T-helper 2 cell treated with Interferon-gamma antibody and Interleukin-4, amounts not matched to agents 100 ng/mL and 5 ng/mL, for 36 hours (primary cell): Measurements from ENCODE around the gene YARS2. TPM values are rescaled to one million over a fixed set of nuclear protein-coding genes. Genes with fewer than 3 reads are reported as not detected.

Source experiments
- total RNA-seq: library from RNA; stranded (reverse); gene quantifications from 2 replicates; pipeline ENCODE4 v1.2.3, GENCODE V29; 2022

YARS2 gene
- total RNA-seq, 1 donor from 2014 or later = 19.0 TPM

Other genes with a start within 250 kb of the YARS2 start
- gene DNM1L, start 76.6 kb downstream of the YARS2 start, total RNA-seq = 71.7 and 72.2 TPM in 2 replicates
- gene PKP2, start 140.9 kb upstream of the YARS2 start, total RNA-seq = 0.07 and 0.16 TPM in 2 replicates